SK-N-SH (cell line): ENCODE data around the gene POU2F3. TPM values are rescaled to one million over a fixed set of nuclear protein-coding genes. Genes with fewer than 3 reads are reported as not detected.

ENCODE experiments used
- CTCF ChIA-PET: fragments of 300-600, 350-600 bp; formaldehyde crosslinking; extraction: SDS; loops from one replicate; lab custom pipeline; 2021; lab: Yijun Ruan, JAX
- POLR2A ChIA-PET: fragments of 350-600 bp; sonication (Branson Sonifier 250); formaldehyde crosslinking; extraction: SDS; loops from one replicate; lab custom pipeline; 2020; ENCODE audit warnings: antibody characterized with exemption, inconsistent platforms; lab: Yijun Ruan, JAX
- DNase-seq: peaks from one replicate; pipeline ENCODE4 v3.0.0; 2012
- H2AFZ ChIP-seq: fragments of 200-600 bp; sonication (generic); 2 replicates; pipeline ENCODE4 v1.8.1; 2016; ENCODE audit warnings: antibody characterized with exemption, mild to moderate bottlenecking, low read depth
- H3F3A ChIP-seq: fragments of 200-600 bp; sonication (generic); replicated peaks from 2 replicates; pipeline ENCODE3; 2016; ENCODE audit warnings: antibody characterized with exemption, mild to moderate bottlenecking; ENCODE audit not compliant: insufficient read depth
- H3K27ac ChIP-seq, 2 experiments: fragments of 200-500 bp in 1 of 2; fragments of 200-600 bp in 1 of 2; sonication (Bioruptor generic) in 1 of 2; sonication (generic), shearing (Covaris generic) in 1 of 2; 2 replicates each; pipeline versions ENCODE4 v1.5.1 to v1.6.1; 2014 to 2016; ENCODE audit warnings: low read depth in 2 of 2, inconsistent platforms in 1 of 2, low read length in 1 of 2, mild to moderate bottlenecking in 1 of 2, mixed read lengths in 1 of 2
- H3K27me3 ChIP-seq: fragments of 200-600 bp; sonication (generic), shearing (Covaris generic); 2 replicates; pipeline ENCODE4 v1.6.1; 2016; ENCODE audit warnings: mixed run types; ENCODE audit not compliant: insufficient read depth
- H3K36me3 ChIP-seq, 2 experiments: fragments of 200-500 bp in 1 of 2; fragments of 200-600 bp in 1 of 2; sonication (Bioruptor generic) in 1 of 2; sonication (generic) in 1 of 2; replicated peaks in 1 of 2; 2 replicates each; pipeline versions ENCODE3 to v1.5.1; 2014 to 2016; ENCODE audit warnings: low read length in 1 of 2, mild to moderate bottlenecking in 1 of 2; ENCODE audit not compliant: insufficient read depth in 2 of 2, control insufficient read depth in 1 of 2
- H3K4me1 ChIP-seq, 2 experiments: fragments of 200-500 bp in 1 of 2; fragments of 200-600 bp in 1 of 2; sonication (Bioruptor generic) in 1 of 2; sonication (generic), shearing (Covaris generic) in 1 of 2; 2 replicates each; pipeline versions ENCODE4 v1.5.1 to v1.6.1; 2014 to 2016; ENCODE audit warnings: low read depth in 1 of 2, low read length in 1 of 2, mixed run types in 1 of 2; ENCODE audit not compliant: insufficient read depth in 2 of 2, control insufficient read depth in 1 of 2
- H3K4me2 ChIP-seq: fragments of 200-600 bp; sonication (generic), shearing (Covaris generic); 2 replicates; pipeline ENCODE4 v1.6.1; 2017; ENCODE audit warnings: mixed run types
- H3K4me3 ChIP-seq, 2 experiments: fragments of 200-500 bp in 1 of 2; fragments of 200-600 bp in 1 of 2; sonication (Bioruptor generic) in 1 of 2; sonication (generic), shearing (Covaris generic) in 1 of 2; 2 replicates each; pipeline versions ENCODE4 v1.5.1 to v1.8.1; 2014 to 2016; ENCODE audit warnings: low read depth in 2 of 2, inconsistent platforms in 1 of 2, low read length in 1 of 2, mild to moderate bottlenecking in 1 of 2, mixed read lengths in 1 of 2, moderate library complexity in 1 of 2
- H3K79me2 ChIP-seq: fragments of 200-600 bp; sonication (generic); 2 replicates; pipeline ENCODE4 v1.8.1; 2017; ENCODE audit warnings: mild to moderate bottlenecking; ENCODE audit not compliant: insufficient read depth
- H3K9ac ChIP-seq: fragments of 200-600 bp; sonication (generic); 2 replicates; pipeline ENCODE4 v1.6.1; 2017; ENCODE audit warnings: mixed run types
- H3K9me2 ChIP-seq: fragments of 200-600 bp; sonication (generic); 2 replicates; pipeline ENCODE4 v1.6.1; 2017; ENCODE audit warnings: mixed run types
- H3K9me3 ChIP-seq: fragments of 200-600 bp; sonication (generic); 2 replicates; pipeline ENCODE4 v1.6.1; 2017; ENCODE audit warnings: mixed run types, mild to moderate bottlenecking, moderate library complexity
- H4K20me1 ChIP-seq: fragments of 200-600 bp; sonication (generic); 2 replicates; pipeline ENCODE4 v1.6.1; 2017; ENCODE audit warnings: mild to moderate bottlenecking, mixed run types; ENCODE audit not compliant: insufficient read depth
- CHD2 ChIP-seq: fragments of 150-350 bp; IDR thresholded peaks from 2 replicates; pipeline ENCODE4 v1.6.1; 2018; ENCODE audit warnings: low read length; ENCODE audit not compliant: partially characterized antibody
- EZH2phosphoT487 ChIP-seq: fragments of 200-600 bp; sonication (generic); IDR thresholded peaks from 2 replicates; pipeline ENCODE4 v1.6.1; 2017; ENCODE audit warnings: low read depth, mixed run types, mild to moderate bottlenecking, antibody characterized with exemption, moderate library complexity, borderline replicate concordance
- FOSL2 ChIP-seq: IDR thresholded peaks from 2 replicates; pipeline ENCODE4 v1.4.0; 2012; ENCODE audit warnings: low read depth, mild to moderate bottlenecking, moderate library complexity, borderline replicate concordance
- JUND ChIP-seq: IDR thresholded peaks from 2 replicates; pipeline ENCODE4 v1.4.0; 2012
- MEF2A ChIP-seq: IDR thresholded peaks from 2 replicates; pipeline ENCODE4 v1.4.0; 2012; ENCODE audit warnings: low read depth, borderline replicate concordance
- MXI1 ChIP-seq: IDR thresholded peaks from 2 replicates; pipeline ENCODE4 v1.6.1; 2012; ENCODE audit warnings: mild to moderate bottlenecking, low read depth, low read length, improper control_type of control experiment
- POLR2AphosphoS5 ChIP-seq: IDR thresholded peaks from 2 replicates; pipeline ENCODE4 v1.6.1; 2012; ENCODE audit warnings: low read depth, low read length
- RAD21 ChIP-seq: IDR thresholded peaks from 2 replicates; pipeline ENCODE4 v1.6.1; 2012; ENCODE audit warnings: mild to moderate bottlenecking, low read length
- RCOR1 ChIP-seq: fragments of 150-350 bp; IDR thresholded peaks from 2 replicates; pipeline ENCODE4 v1.6.1; 2017; ENCODE audit warnings: antibody characterized with exemption, low read length
- RFX5 ChIP-seq: IDR thresholded peaks from 2 replicates; pipeline ENCODE4 v1.6.1; 2012; ENCODE audit warnings: mild to moderate bottlenecking, improper control_type of control experiment, low read length
- RXRA ChIP-seq: IDR thresholded peaks from 2 replicates; pipeline ENCODE4 v1.4.0; 2012; ENCODE audit warnings: low read depth, mild to moderate bottlenecking, borderline replicate concordance
- SMC3 ChIP-seq: IDR thresholded peaks from 2 replicates; pipeline ENCODE4 v1.6.1; 2012; ENCODE audit warnings: low read depth, low read length, improper control_type of control experiment
- TCF12 ChIP-seq: IDR thresholded peaks from 2 replicates; pipeline ENCODE4 v1.4.0; 2012
- YY1 ChIP-seq: IDR thresholded peaks from 2 replicates; pipeline ENCODE4 v1.4.0; 2012; ENCODE audit warnings: low read depth, mild to moderate bottlenecking
- WGBS: methylation state at CpG from one replicate; pipeline ENCODE4 v1.1.6; 2017; ENCODE audit warnings: low lambda C conversion rate; 5-methylcytosine and 5-hydroxymethylcytosine counted together
- polyA plus RNA-seq, 3 experiments: library from polyadenylated mRNA; depleted of rRNA; stranded (reverse); fragments of >200 nt; gene quantifications; 2 replicates each; pipeline ENCODE4 v1.2.3, GENCODE V29; 2012
- TF ChIP-seq, protein P1 (sequence below): IDR thresholded peaks from 2 replicates; pipeline ENCODE4; 2012
- TF ChIP-seq, protein P2 (sequence below): fragments of 200-600 bp; sonication (generic); IDR thresholded peaks from 2 replicates; pipeline ENCODE4 v1.6.1; 2017; ENCODE audit warnings: antibody characterized with exemption, mild to moderate bottlenecking, moderate library complexity
- TF ChIP-seq, protein P3 (sequence below): IDR thresholded peaks from 2 replicates; pipeline ENCODE4 v1.4.0; 2012; ENCODE audit warnings: low read depth
- TF ChIP-seq, protein P4 (sequence below): IDR thresholded peaks from 2 replicates; pipeline ENCODE4 v1.4.0; 2012; ENCODE audit warnings: low read depth, borderline replicate concordance

Gene POU2F3
- polyA plus RNA-seq, 1 of the 3 experiments (the other 2 are of a cell fraction), result 0.02 TPM

DNA sequence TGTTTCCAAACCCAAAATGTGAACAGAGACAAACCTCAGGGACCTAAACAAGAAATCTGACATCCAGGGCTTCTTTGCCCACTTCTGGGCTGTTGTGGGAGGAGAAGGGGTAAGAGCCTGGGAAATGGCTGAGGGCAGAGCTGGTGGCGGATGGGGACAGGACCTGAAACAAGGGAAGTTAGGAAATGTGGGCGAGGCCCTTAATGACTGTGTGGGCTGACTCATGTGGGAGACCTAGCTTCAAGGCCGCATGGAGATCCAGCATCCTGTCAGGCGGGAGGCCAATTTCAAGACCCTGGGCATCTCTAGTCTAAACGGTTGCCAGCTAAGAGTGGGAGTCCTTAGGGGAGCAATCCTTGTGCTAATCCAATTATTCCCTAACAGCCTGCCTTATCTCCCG, 31.2 kb upstream of the POU2F3 start:
- TF ChIP-seq TCF12, result no peak
- TF ChIP-seq EZH2phosphoT487, result no peak
- TF ChIP-seq FOSL2, result no peak
- TF ChIP-seq RXRA, result no peak
- no peak for TF ChIP-seq RFX5
- TF ChIP-seq, protein P1, sequence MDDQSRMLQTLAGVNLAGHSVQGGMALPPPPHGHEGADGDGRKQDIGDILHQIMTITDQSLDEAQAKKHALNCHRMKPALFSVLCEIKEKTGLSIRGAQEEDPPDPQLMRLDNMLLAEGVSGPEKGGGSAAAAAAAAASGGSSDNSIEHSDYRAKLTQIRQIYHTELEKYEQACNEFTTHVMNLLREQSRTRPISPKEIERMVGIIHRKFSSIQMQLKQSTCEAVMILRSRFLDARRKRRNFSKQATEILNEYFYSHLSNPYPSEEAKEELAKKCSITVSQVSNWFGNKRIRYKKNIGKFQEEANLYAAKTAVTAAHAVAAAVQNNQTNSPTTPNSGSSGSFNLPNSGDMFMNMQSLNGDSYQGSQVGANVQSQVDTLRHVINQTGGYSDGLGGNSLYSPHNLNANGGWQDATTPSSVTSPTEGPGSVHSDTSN, result no peak
- TF ChIP-seq, protein P2, sequence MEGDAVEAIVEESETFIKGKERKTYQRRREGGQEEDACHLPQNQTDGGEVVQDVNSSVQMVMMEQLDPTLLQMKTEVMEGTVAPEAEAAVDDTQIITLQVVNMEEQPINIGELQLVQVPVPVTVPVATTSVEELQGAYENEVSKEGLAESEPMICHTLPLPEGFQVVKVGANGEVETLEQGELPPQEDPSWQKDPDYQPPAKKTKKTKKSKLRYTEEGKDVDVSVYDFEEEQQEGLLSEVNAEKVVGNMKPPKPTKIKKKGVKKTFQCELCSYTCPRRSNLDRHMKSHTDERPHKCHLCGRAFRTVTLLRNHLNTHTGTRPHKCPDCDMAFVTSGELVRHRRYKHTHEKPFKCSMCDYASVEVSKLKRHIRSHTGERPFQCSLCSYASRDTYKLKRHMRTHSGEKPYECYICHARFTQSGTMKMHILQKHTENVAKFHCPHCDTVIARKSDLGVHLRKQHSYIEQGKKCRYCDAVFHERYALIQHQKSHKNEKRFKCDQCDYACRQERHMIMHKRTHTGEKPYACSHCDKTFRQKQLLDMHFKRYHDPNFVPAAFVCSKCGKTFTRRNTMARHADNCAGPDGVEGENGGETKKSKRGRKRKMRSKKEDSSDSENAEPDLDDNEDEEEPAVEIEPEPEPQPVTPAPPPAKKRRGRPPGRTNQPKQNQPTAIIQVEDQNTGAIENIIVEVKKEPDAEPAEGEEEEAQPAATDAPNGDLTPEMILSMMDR, result no peak
- TF ChIP-seq RAD21, result no peak
- TF ChIP-seq CHD2, result no peak
- no peak for TF ChIP-seq YY1
- TF ChIP-seq, protein P3, sequence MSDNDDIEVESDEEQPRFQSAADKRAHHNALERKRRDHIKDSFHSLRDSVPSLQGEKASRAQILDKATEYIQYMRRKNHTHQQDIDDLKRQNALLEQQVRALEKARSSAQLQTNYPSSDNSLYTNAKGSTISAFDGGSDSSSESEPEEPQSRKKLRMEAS, result no peak
- TF ChIP-seq POLR2AphosphoS5, result no peak
- no peak for TF ChIP-seq RCOR1
- no peak for TF ChIP-seq MEF2A
- no peak for TF ChIP-seq JUND
- no peak for TF ChIP-seq MXI1
- no peak for TF ChIP-seq SMC3
- TF ChIP-seq, protein P4, sequence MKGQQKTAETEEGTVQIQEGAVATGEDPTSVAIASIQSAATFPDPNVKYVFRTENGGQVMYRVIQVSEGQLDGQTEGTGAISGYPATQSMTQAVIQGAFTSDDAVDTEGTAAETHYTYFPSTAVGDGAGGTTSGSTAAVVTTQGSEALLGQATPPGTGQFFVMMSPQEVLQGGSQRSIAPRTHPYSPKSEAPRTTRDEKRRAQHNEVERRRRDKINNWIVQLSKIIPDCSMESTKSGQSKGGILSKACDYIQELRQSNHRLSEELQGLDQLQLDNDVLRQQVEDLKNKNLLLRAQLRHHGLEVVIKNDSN, result no peak
- no peak overlapping the region for H3K27ac ChIP-seq
- no peaks in the 10 kb centered on the region for H3K36me3 ChIP-seq
- 62% methylated on average over 5 of the region's 6 CpGs for WGBS
- H3K9me2 ChIP-seq, result no peaks in the 10 kb centered on the region
- POLR2A ChIA-PET, result no interaction called here
- CTCF ChIA-PET, result interaction anchor here (0.6 to 3.7 kb wide), 4 partner anchors 19 to 101 kb away, joined by 3 to 15 read pairs (median 4); no protein-coding TSS in a partner anchor
- H4K20me1 ChIP-seq, result no peaks in the 10 kb centered on the region
- no peak overlapping the region for H3K4me2 ChIP-seq
- no peak for DNase-seq
- peaks cover 16 to 28% of the 10 kb centered on the region in 2 experiments; a peak in 3 of 4 replicates for H3K4me1 ChIP-seq
- H2AFZ ChIP-seq, result no peak overlapping the region
- H3K4me3 ChIP-seq, result no peak overlapping the region
- peaks cover 2% of the 10 kb centered on the region for H3F3A ChIP-seq
- no peaks in the 10 kb centered on the region for H3K27me3 ChIP-seq
- no peak overlapping the region for H3K9ac ChIP-seq
- no peaks in the 10 kb centered on the region for H3K9me3 ChIP-seq
- H3K79me2 ChIP-seq, result no peaks in the 10 kb centered on the region
